ENCODE measurements around the gene VAV2. TPM values are rescaled to one million over a fixed set of nuclear protein-coding genes. Genes with fewer than 3 reads are reported as not detected.

VAV2 gene
- total RNA-seq, 1 donor from 2014 or later = 47.0 TPM

DNA sequence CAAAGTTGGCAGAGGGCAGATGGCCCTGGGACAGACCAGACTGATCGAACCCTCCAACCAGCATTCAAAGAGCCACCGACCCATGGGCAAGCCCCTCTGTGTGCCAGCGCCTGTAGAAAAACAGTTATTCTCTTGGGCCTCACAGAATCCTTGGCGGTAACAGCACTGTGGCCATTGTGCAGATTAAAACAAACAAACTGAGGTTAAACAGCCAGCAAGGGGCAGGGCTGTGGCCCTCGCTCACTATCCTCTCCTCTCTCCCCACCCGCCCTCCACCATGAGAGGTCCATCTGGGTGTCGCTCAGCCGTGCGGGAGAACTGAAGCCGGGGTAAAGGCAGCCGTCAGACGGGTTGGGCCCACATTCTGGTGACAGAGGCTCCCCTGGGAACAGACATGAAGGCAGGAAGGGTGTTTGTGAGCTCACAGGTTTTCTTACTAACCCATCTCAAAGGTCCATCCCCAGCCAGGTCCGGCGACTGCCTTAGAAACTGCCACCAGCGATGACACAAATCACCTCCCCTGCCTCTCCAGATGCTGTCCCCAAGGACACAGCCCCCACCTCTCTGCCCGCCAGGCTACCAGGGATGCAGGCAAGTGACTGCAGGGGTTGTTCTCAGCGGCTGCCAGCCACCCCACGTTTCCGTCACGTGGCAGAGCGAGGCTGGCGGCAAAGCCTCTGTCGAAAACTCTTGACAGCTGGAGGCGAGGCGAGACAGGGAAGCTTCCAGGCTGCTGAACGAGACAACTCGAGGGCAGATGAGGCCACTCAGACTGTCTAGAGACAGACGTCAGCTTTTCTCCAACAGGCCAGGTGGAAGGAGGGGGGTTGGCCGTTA is 178.2 kb downstream of the VAV2 start:
- TF ChIP-seq, protein P1, sequence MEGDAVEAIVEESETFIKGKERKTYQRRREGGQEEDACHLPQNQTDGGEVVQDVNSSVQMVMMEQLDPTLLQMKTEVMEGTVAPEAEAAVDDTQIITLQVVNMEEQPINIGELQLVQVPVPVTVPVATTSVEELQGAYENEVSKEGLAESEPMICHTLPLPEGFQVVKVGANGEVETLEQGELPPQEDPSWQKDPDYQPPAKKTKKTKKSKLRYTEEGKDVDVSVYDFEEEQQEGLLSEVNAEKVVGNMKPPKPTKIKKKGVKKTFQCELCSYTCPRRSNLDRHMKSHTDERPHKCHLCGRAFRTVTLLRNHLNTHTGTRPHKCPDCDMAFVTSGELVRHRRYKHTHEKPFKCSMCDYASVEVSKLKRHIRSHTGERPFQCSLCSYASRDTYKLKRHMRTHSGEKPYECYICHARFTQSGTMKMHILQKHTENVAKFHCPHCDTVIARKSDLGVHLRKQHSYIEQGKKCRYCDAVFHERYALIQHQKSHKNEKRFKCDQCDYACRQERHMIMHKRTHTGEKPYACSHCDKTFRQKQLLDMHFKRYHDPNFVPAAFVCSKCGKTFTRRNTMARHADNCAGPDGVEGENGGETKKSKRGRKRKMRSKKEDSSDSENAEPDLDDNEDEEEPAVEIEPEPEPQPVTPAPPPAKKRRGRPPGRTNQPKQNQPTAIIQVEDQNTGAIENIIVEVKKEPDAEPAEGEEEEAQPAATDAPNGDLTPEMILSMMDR (conservative IDR thresholded peaks at IDR 0.05) = no peak
- H3K27me3 Mint-ChIP-seq (ENCODE audit: low read depth) = no peaks in the 10 kb centered on the region
- H3K36me3 Mint-ChIP-seq (ENCODE audit: low read depth) = peaks cover 9% of the 10 kb centered on the region
- DNase-seq (ENCODE audit: low read depth, low spot score) = no peak
- no peak overlapping the region for H3K4me3 Mint-ChIP-seq
- no peaks in the 10 kb centered on the region for H3K4me1 Mint-ChIP-seq
- no peak overlapping the region for H3K27ac Mint-ChIP-seq (ENCODE audit: unreplicated experiment)
- no peaks in the 10 kb centered on the region for H3K9me3 Mint-ChIP-seq

DNA sequence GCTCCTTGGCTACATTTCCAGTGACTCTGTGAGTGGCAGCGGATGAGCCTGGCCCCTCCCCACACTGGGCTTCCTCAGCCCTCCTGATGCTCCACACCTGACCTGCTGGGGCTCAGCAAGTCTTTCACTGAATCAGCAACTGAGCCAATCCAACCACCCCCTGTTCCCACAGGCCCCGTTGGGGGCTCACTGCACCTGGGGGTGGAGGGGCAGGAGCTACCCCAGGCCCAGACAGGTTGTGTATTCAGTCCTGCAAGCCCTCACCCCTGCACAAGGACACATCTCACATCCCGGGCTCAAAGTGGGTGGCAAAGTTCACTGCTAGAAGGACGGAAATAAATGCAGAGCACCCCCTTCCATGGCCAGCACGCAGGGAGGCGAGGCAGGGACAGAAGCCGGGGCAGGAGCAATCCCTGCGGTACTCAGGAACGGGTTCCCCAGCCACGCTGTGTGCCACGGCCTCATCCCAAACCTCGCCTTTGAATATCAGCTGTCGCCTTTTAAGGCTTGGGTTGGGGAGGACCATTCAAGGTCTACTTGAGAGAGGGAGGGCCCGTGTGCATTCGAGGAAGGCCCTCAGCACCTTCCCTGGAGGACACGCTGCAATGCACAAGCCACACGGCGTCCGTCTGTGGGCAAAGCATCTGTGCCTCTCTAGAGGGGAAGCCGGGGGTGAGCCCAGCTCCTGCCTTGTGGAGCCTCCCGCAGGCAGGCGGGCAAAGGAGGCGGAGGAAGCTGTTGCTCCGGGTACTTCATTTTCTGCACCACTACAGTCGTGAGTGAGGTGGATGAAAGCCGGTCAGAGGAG is 179.0 kb downstream of the VAV2 start:
- Mint-ChIP-seq H3K27me3 (ENCODE audit: low read depth) (no peaks in the 10 kb centered on the region), H3K9me3 (no peaks in the 10 kb centered on the region), H3K27ac (ENCODE audit: unreplicated experiment) (peak overlapping the region; percentile 12), H3K36me3 (ENCODE audit: low read depth) (peaks cover 4% of the 10 kb centered on the region), H3K4me3 (no peak overlapping the region), H3K4me1 (no peaks in the 10 kb centered on the region)
- DNase-seq (ENCODE audit: low read depth, low spot score) = no peak
- TF ChIP-seq, protein P1 (conservative IDR thresholded peaks at IDR 0.05) = no peak

DNA sequence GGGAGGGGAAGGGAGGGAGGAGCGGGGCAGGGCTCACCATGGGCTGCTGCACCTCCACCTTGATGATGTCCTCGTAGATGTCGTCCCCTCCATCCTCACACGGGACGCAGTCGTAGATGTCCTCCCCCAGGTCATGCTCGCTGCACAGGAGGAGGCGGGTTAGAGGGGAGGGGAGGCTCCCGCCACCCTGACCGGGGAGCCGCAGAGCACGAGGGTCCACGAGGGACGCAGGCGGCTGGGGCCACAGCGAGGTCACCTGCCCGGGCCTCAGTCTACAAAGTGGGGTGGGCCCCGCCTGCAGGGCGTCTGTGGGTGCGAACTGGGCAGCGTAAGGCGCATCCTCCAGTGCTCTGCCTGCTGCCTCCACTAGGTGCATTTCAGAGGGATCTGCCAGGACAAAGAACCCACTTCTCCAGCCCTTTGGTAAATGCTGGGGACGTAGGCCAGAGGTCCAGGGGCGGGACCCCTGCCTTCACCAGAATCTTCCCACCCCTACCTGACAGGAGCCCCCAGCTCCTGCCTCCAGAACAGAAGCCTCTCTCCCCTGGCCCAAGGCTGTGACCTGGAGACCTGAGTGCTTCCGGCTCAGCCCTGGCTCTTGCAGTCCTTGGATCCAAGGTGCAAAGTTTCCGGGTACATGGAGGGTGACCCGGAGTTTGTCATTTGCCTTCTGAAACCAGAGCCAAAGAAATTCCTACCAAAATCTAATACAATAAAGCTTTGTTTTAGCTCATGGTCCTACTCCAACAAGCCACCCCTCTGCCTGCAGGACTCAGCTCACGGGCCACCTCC is 179.9 kb downstream of the VAV2 start:
- DNase-seq (ENCODE audit: low read depth, low spot score) = no peak
- H3K27ac Mint-ChIP-seq (ENCODE audit: unreplicated experiment) = no peak overlapping the region
- no peaks in the 10 kb centered on the region for H3K9me3 Mint-ChIP-seq
- H3K27me3 Mint-ChIP-seq (ENCODE audit: low read depth) = no peaks in the 10 kb centered on the region
- no peak overlapping the region for H3K4me3 Mint-ChIP-seq
- no peaks in the 10 kb centered on the region for H3K36me3 Mint-ChIP-seq (ENCODE audit: low read depth)
- no peaks in the 10 kb centered on the region for H3K4me1 Mint-ChIP-seq
- TF ChIP-seq, protein P1 (conservative IDR thresholded peaks at IDR 0.05) = no peak

DNA sequence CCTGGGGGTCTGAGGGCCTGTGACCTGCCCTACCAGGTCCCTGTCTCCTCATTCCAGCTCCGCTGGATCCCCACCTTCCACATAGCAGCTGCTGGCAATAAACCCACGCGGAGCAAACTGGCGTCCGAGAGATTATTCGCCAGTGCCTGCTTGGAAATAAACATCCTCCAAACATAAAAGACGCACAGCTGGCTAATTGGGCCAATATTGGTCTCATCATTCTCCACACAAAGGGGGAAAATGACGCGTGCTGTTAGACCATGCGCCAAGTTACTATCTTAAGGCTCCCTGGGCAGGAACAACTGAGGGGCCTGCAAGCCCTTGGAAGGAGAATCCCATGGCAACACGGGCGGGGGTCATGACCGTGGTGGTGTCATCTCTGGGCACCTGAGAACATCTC is 180.7 kb downstream of the VAV2 start:
- H3K27ac Mint-ChIP-seq (ENCODE audit: unreplicated experiment) = no peak overlapping the region
- H3K4me3 Mint-ChIP-seq = no peak overlapping the region
- no peaks in the 10 kb centered on the region for H3K9me3 Mint-ChIP-seq
- H3K4me1 Mint-ChIP-seq = no peaks in the 10 kb centered on the region
- DNase-seq (ENCODE audit: low read depth, low spot score) = no peak
- H3K27me3 Mint-ChIP-seq (ENCODE audit: low read depth) = no peaks in the 10 kb centered on the region
- TF ChIP-seq, protein P1 (conservative IDR thresholded peaks at IDR 0.05) = no peak
- H3K36me3 Mint-ChIP-seq (ENCODE audit: low read depth) = no peaks in the 10 kb centered on the region

DNA sequence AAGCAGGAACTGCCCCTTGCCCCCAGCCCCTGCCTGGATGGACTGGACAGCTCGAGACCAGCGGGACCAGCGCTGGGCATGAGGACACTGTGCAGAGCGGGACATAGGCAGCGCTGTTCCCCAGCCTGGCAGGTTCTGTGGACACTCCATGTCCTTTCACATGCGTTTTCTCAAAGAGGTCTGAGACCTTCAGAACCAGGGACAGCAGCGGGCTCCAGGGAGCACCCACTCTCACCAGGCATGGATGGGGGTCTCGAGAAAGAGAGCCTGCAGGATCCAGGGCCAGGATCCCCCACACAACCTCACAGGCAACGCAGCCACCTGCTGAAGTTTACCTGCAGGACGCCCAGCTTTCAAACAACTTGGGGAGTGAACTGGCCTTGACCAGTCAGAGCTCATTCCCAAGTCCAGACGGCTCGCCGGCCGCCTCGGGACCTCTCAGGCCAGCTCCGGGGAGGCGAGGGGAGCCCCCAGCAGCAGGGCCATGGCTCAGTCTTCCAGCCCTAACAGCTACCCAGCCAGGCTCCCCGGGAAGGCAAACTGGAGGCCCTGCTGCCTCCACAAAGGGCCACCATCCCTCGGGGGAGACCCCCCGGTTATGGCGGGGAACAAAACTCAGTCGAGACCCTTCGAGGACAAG is 181.4 kb downstream of the VAV2 start:
- Mint-ChIP-seq H3K27me3 (ENCODE audit: low read depth) (no peaks in the 10 kb centered on the region), H3K4me3 (no peak overlapping the region), H3K36me3 (ENCODE audit: low read depth) (no peaks in the 10 kb centered on the region), H3K27ac (ENCODE audit: unreplicated experiment) (no peak overlapping the region), H3K4me1 (no peaks in the 10 kb centered on the region), H3K9me3 (no peaks in the 10 kb centered on the region)
- TF ChIP-seq, protein P1 (conservative IDR thresholded peaks at IDR 0.05) = no peak
- no peak for DNase-seq (ENCODE audit: low read depth, low spot score)
